ENCODE results near the gene ERVMER34-1.

The ERVMER34-1 gene

DNA sequence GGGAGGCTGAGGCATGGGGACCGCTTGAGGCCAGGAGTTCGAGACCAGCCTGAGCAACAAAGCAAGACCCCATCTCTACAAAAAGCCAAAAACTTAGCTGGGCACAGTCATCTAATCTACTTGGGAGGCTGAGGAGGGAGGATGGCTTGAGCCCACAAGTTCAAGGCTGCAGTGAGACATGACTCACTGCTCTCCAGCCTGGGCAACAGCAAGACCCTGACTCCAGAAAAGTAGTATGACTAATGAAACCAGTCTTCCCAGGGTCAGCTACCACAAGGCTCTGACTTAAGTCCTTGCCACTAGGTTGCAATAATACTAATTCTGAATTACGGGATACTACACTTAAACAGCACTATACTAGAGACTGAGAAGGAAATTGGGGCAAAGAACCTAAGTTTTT lies 33.1 kb downstream of the ERVMER34-1 start:
- DNase-seq (ENCODE audit: low spot score) = no peak

DNA sequence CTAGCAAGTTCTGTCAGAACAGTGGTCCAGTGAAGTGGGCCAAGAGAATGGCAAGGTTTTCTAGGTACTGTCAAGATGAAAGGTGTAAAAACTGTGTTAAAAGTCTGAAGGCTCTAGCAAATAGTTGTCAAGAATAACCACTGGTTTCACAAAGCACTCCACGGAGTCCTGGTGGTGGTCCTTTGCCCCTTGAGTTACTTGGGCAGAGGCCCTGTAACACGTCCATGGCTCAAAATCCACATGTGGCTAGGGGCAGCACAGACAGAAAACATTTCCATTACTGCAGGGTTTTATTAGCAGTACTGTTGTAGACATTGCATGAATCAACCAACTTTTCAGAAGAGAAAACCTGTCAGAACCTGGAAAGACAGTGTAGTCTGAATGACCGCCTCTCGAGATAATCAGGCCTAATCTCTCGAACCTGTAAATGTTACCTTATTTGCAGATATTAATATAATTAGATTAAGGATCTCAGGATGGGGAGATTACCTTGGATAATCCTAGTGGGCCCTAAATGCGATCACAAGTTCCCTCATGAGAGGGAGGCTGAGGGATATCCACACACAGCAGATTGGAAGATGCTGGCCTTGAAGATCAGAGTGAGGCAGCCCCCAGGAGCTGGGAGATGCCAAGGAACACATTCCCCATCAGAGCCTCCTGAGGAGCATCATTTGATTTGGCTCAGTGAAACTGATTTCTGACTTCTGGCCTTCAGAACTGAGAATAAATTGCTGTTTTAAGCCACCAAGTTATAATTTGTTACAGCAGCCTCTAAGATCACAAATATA lies 34.7 kb downstream of the ERVMER34-1 start:
- DNase-seq (ENCODE audit: low spot score) = no peak

DNA sequence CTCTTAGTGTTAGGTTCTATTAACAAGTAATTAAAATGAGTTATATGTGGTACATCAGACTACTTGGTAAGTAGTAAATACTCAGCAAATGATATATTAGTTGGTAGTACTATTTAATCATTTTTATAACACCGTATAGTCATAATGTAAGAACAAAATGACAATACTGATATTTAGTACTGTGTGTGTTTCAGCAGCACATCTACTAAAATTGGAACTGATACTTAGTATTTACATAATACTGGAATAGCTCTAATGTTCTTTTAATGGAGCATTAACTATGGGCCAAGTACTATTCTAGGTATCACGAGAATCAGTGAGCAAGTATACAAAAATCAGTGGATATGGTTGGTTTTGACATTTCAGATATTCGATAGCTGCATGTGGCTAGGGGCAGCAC lies 35.3 kb downstream of the ERVMER34-1 start:
- no peak for DNase-seq (ENCODE audit: low spot score)

DNA sequence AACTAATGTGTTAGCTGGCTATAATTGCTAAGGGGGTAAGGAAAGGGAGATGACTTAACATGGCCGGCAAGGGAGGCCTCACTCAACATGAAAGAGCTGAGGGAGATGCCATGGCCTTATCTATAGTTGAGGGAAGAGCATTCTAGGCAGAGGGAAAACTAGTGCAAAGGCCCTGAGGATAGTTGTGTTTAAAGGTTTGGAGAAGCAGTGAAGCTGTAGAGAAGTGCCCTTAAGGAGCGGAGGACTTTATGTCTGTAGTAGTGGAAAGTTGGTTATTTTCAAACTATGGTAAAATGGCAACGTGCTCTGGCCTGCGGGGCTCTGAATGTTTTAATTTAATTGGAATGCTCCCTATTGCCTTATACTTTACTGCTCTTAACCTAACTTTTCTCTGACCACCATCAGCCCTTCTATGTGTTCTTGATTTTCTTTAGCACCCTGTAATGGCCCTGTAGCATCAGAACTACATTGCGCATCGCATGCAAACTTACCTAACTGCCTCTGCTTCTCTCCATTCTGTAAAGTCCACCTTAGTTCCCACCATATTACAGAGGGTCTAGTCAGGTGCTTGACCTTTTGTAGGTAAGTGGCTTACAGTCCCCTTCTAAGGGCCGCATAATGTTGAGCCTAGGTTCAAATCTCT lies 35.8 kb downstream of the ERVMER34-1 start:
- DNase-seq (ENCODE audit: low spot score) = no peak

DNA sequence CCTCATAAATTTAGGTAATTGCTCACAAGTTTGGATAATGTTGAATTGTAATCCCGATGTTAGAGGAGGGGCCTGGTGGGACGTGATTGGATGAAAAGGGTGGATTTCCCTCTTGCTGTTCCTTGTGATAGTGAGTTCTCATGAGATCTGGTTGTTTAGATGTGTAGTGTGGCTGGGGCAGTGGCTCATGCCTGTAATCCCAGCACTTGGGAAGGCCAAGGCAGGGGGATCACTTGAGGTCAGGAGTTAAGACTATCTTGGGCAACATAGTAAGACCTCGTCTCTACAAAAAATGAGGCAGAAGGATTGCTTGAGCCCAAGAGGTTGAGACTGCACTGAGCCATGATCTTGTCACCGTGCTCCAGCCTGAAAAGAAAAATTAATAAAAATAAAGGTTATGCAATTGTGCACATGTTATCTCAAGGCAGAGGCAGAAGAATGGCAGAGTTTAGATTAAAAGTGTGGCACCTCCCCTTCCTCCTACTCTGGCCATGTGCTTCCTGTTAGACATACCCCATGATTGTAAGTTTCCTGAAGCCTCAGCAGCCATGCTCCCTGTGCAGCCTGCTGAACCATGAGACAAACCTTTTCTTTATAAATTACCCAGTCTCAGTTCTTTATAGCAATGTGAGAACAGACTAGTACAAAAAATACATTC lies 36.5 kb downstream of the ERVMER34-1 start:
- DNase-seq (ENCODE audit: low spot score) = no peak

DNA sequence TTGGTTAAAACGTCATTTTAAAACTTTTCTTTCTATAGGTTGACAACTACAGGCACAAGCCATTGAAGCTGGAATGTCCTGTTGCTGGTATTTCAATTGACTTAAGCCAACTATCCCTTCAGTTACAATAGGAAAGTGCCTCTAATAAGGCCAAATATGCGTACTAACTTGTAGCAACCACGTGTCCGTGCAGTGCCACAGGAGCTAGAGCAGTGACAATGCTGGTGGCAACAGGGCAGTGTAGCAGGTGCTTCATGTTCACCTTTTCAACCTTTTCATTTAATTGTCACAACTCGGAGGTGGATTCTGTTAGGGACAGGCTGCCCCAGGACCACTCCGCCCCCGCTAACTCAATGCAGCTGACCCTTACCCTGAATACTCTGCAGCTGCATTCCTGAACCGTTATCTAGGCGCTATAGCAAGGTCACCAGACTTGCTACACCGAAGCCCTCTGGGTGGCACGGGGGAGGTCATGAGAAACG lies 37.7 kb downstream of the ERVMER34-1 start:
- no peak for DNase-seq (ENCODE audit: low spot score)

DNA sequence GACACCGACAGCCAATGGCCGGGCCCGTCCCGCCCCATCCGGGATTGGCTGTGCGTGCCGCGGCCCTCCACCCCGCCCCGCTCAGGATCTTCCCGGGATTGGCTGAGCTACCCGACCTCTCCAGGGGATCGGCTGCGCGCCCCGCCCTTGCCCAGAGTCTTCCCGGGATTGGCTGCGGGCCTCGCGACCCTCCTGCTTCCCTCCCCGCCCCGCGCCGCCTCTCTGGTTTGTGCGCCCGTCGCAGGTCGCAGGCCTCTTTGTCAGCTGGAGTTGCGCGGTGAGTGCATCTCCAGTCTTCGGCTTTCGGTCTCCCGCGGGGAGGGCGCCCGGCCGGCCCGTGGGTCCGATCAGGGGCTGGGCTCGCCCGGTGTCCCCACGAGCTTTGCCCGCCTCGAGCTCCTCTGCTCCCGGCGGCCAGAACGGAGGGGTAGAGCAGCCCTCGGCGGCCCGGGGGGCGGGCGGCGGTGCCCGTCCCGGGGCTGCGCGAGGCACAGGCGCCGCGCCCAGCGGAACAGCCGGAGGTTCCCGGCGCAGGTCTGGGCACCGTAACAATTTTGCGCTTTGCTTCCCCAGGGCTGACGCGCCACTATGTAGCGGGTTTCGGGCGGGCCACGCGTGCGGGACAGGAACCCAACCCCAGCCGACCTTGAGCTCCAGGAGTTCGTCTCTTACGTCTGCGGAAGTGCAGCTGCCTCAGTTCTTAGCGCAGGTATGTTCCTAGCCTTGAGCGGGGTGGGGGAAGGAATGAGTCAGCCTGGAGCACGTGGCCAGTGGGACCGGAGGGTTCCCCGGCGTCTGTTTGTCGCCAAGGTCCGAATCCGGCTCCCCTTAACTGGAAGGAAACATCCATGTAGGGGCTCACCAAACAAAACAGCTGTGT lies 38.7 kb downstream of the ERVMER34-1 start:
- DNase-seq (ENCODE audit: low spot score) = peak; percentile 99

DNA sequence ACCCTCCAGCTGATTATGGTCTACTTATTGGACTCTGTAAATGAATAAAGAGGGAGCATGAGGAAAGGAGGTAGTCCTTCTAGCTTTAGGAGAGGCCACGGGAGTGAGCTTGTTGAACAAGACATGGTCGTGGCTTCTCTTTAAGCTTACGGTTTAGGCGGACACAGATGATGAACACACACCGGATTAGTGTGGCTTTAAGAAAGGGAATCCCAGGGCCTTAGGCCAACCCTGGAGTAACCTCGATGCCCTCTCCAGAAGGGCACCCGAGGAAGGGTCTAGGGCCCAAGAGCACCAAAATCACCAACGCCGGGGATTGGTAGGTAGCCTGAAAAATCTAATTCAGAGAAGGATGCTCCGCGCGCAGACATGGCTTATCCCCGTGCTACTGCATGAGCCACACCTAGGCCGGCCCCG lies 39.4 kb downstream of the ERVMER34-1 start:
- DNase-seq (ENCODE audit: low spot score) = no peak

DNA sequence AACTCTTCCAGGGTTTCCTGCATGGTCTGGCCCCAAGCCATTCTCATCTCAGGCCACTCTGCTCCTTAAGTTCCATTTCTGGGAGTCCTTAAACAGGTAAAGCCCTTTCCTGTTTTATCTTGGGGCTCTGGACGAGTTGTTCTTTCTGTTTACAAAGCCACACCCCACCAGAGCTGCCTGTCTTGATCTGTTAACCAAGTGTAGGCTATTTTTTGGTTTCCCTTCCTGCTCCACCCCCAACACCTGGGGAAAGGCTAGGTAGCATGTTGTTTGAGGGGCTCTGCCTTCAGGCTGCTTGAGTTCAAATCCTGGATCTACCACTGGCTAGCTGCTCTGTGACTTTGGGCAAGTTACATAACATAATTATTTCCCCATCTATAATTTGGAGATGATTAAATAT lies 40.0 kb downstream of the ERVMER34-1 start:
- DNase-seq (ENCODE audit: low spot score) = no peak

DNA sequence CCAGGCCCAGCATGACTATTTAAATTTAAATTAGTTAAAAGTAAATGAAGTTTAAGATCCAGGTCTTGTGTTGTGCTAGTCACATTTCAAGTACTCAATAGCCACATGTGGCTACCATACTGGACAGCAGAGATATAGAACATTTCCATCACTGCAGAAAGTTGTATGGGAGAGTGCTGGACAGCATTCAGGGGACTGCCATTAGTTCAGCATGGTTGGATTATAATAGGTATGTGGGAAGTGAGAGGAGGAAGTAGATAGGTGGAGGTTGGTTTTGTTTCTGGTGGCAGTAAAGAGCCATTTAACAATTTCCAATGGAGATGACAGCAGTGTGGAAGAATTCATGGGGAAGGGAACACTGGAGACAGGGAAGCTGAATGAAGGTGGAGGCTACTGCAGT lies 42.1 kb downstream of the ERVMER34-1 start:
- DNase-seq (ENCODE audit: low spot score) = no peak

DNA sequence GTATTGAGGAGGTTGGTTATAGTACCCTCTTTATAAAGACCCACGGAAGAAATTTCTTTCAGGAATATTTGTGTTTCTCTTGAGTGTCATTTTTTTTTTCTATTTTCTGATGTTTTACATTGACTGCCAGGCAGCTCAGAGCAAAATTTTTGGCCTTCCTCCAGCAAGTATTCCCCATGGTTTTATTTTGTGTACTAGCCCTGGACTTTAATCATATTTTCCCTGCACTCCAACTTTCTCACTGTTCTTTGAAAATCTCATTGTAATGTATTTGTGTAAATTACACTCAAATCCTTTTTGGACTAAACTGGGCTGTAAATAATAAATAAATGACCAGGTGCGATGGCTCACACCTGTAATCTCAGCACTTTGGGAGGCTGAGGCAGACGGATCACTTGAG lies 46.6 kb downstream of the ERVMER34-1 start:
- DNase-seq (ENCODE audit: low spot score) = no peak

DNA sequence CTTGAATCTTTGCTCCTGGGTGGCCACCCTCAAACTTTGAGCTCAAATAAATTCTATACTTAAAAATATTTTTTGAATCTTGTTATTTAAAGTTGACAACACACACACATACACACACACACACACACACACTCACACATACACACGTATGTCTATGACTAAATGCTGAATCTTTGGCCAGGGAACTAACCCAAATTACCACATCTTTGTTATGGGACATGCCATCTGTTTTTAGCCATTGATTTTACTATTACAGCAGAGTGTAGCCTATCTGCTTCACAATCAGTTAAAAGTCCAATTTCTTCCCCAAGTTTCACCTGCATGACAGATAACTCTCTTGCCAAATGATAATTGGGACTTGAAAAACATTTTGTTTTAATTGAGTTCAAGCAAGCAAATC lies 47.1 kb downstream of the ERVMER34-1 start:
- peak; percentile 9 for DNase-seq (ENCODE audit: low spot score)

DNA sequence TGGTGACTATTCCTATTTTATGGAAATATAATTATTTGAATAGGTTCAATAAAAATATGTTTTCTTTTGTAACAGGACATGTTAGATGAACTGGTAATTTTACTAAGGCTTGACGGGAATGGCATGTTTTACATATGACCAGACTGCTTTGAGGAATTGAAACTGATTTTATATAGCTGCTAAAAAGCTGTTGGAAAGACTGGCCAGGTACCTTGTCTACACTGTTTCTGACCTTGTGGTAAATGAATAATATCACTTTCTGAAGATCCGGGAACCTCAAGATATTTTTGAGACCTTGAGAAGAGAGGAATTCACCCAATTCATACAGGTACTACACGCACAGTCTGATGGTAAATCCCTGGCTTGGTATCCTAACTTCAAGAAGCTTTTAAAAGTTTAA lies 50.0 kb downstream of the ERVMER34-1 start:
- no peak for DNase-seq (ENCODE audit: low spot score)

DNA sequence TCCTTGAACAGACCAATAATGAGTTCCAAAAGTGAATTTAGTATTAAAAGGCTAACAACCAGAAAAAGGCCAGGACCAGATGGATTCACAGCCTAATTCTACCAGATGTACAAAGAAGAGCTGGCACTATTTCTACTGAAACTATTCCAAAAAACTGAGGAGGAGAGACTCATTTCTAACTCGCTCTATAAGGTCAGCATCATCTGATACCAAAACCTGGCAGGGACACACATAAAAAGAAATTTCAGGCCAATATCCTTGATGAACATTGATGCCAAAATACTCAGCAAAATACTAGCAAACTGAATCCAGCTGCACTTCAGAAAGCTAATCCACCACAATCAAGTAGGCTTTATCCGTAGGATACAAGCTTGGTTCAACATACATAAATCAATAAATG lies 56.3 kb downstream of the ERVMER34-1 start:
- DNase-seq (ENCODE audit: low spot score) = no peak

DNA sequence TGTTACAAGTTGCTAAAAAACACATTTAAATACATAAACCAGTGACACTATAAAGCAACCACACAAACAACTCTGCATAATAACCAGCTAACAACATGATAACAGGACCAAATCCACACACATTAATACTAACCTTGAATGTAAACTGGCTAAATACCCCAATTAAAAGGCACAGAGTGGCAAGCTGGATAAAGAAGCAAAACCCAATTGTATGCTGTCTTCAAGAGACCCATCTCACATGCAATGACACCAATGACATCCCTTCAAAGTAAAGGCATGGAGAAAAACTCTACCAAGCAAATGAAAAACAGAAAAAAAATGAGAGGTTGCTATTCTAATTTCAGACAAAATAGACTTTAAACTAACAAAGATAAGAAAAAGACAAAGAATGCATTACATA lies 57.7 kb downstream of the ERVMER34-1 start:
- no peak for DNase-seq (ENCODE audit: low spot score)
